Small intestine (tissue), 7 donors: ENCODE measurements around the gene PSMC6. TPM values are rescaled to one million over a fixed set of nuclear protein-coding genes. Genes with fewer than 3 reads are reported as not detected.

ENCODE experiments used
- DNase-seq, 2 donors: peaks; one replicate each; pipeline versions ENCODE4 v3.0.0 to v3.0.0-alpha.2; 2013
- FAIRE-seq: peaks from 2 replicates; lab custom pipeline; 2012; peaks lifted over from hg19 to GRCh38; lab: Jason Lieb, UNC
- H3K27ac ChIP-seq, 3 donors: one replicate each; pipeline ENCODE4 v1.5.1; 2013; ENCODE audit warnings: low read length in 2 of 3, mild to moderate bottlenecking in 2 of 3, control low read depth in 1 of 3, inconsistent platforms in 1 of 3, low read depth in 1 of 3, moderate library complexity in 1 of 3
- H3K27me3 ChIP-seq, 3 donors: one replicate each; pipeline ENCODE4 v1.6.1; 2013; ENCODE audit warnings: low read length in 3 of 3, inconsistent platforms in 1 of 3; ENCODE audit not compliant: control insufficient read depth in 3 of 3, insufficient read depth in 3 of 3
- H3K36me3 ChIP-seq, 3 donors: one replicate each; pipeline ENCODE4 v1.6.1; 2013; ENCODE audit warnings: low read length in 3 of 3, inconsistent platforms in 1 of 3, low read depth in 1 of 3, mild to moderate bottlenecking in 1 of 3, moderate library complexity in 1 of 3; ENCODE audit not compliant: control insufficient read depth in 3 of 3, insufficient read depth in 2 of 3
- H3K4me1 ChIP-seq, 3 donors: one replicate each; pipeline ENCODE4 v1.6.1; 2013; ENCODE audit warnings: low read length in 2 of 3, inconsistent platforms in 1 of 3, low read depth in 1 of 3, mild to moderate bottlenecking in 1 of 3, moderate library complexity in 1 of 3; ENCODE audit not compliant: control insufficient read depth in 3 of 3, insufficient read depth in 2 of 3
- H3K4me3 ChIP-seq, 3 donors: one replicate each; pipeline ENCODE4 v1.5.1; 2013; ENCODE audit warnings: low read length in 3 of 3, control low read depth in 1 of 3, inconsistent platforms in 1 of 3, low read depth in 1 of 3, mild to moderate bottlenecking in 1 of 3, moderate library complexity in 1 of 3
- H3K9me3 ChIP-seq, 2 donors: one replicate each; pipeline ENCODE4 v1.6.1; 2013; ENCODE audit warnings: low read depth in 1 of 2, low read length in 1 of 2; ENCODE audit not compliant: control insufficient read depth in 2 of 2, insufficient read depth in 1 of 2
- WGBS, 3 donors: extraction: QIAGEN DNeasy Blood & Tissue Kit; methylation state at CpG; one replicate each; pipeline ENCODE4 v1.1.7; 2013; 5-methylcytosine and 5-hydroxymethylcytosine counted together
- polyA plus RNA-seq, 4 donors: library from polyadenylated mRNA; stranded (reverse) in 3 of 4; unstranded in 1 of 4; fragments of 200-250 nt in 3 of 4; fragments of 120-200 nt in 1 of 4; gene quantifications; one replicate each; pipeline versions ENCODE4 v1.2.1 to v1.2.3, GENCODE V29; 2013
- donor health status: healthy with polysubstance abuse.
- donor health status: control.
- donor health status: control.
- donor health status: Bipolar disorder and iron deficiency.
- donor health status: healthy.

Gene PSMC6
- polyA plus RNA-seq, 4 donors = 63.8 to 119 (median 87.7) TPM

DNA sequence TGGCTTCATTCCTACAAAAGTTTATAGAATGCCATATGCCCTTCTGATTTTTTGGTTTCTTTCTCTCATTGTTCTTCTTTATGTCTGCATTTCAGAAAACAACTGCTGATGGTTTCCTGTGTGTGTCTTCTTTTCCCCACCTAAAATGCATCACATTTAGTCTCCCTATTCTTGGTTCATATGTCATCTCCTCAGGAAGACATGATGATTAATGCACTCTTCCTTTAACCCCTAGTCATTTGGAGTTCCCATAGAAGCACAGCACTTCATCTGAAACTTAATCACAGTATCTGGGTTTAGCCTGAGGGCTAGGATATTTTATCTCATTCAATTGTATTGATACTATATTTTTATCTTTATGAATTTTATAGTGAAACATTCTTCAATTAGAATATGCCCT is 62.9 kb downstream of the PSMC6 start:
- H3K4me3 ChIP-seq = no peak overlapping the region
- FAIRE-seq = no peak
- DNase-seq = no peak
- H3K4me1 ChIP-seq = no peaks in the 10 kb centered on the region
- no peaks in the 10 kb centered on the region for H3K27me3 ChIP-seq
- no peak overlapping the region for H3K27ac ChIP-seq
- H3K9me3 ChIP-seq = no peaks in the 10 kb centered on the region
- peaks cover 5 to 12% (median 11%) of the 10 kb centered on the region in 3 donors for H3K36me3 ChIP-seq

DNA sequence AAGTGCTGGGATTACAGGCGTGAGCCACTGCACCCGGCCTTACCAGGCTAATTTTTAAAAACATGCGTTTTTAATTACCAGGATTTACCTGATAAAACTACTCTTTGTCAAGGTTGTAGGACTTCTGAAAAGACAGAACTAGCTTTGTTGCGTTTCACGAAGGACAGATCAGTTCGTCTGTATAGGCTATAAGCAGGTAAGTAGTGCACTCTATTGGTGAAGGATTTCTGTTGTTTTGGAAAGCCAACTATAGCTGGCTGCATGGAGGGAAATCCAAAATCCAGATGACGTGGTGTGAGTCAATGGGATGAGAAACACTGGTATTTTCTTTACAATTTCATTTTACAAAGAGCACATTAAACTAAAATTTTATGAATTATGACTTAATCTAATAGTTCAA is 69.8 kb downstream of the PSMC6 start:
- Histone ChIP-seq H3K27me3 (no peaks in the 10 kb centered on the region), H3K9me3 (no peaks in the 10 kb centered on the region), H3K36me3 (peaks cover 5 to 19% (median 6%) of the 10 kb centered on the region in 3 donors), H3K4me1 (no peaks in the 10 kb centered on the region), H3K4me3 (no peak overlapping the region), H3K27ac (no peak overlapping the region)
- DNase-seq (no peak), FAIRE-seq (no peak)
- 78 to 88% (median 86%) methylated on average over 7 of the region's 7 CpGs for WGBS, 3 donors

Other genes with a start within 250 kb of the PSMC6 start
- gene TXNDC16, start 154.7 kb upstream of the PSMC6 start, polyA plus RNA-seq = 10 to 100 TPM in 1 of 4 donors, 1 to 10 TPM in 1, under 1 TPM in 2; 0.81 to 14.2 (median 2.0) TPM
- gene GPR137C, start 154.4 kb upstream of the PSMC6 start, polyA plus RNA-seq = 1 to 10 TPM in 1 of 4 donors, under 1 TPM in 1, not detected in 2; 0.72 to 2.0 TPM
- 10 to 100 TPM in 2 of 4 donors, 1 to 10 TPM in 2; 7.8 to 44.8 (median 14.3) TPM for gene ERO1A, start 11.6 kb upstream of the PSMC6 start, polyA plus RNA-seq
- 10 to 100 TPM in 1 of 4 donors, 1 to 10 TPM in 3; 4.9 to 11.0 (median 6.1) TPM for gene STYX, start 23.0 kb downstream of the PSMC6 start, polyA plus RNA-seq
- 10 to 100 TPM; 13.5 to 43.4 (median 21.6) TPM for gene GNPNAT1, start 84.4 kb downstream of the PSMC6 start, polyA plus RNA-seq
- gene FERMT2, start 243.8 kb downstream of the PSMC6 start, polyA plus RNA-seq = 10 to 100 TPM in 2 of 4 donors, 1 to 10 TPM in 1, under 1 TPM in 1; 0.89 to 18.9 (median 11.5) TPM